HL-60 (cell line): ENCODE data around the gene CFAP97D2.
A peak's percentile ranks its signal among the peaks of the same experiment; 100 is the strongest.

Experiments
- DNase-seq, 2 experiments: peaks; one replicate each; pipeline ENCODE4 v3.0.0-alpha.2; 2010 to 2020; ENCODE audit warnings: low read depth in 1 of 2, low spot score in 1 of 2
- H3K27ac ChIP-seq: fragments of 250-450 bp; sonication (Bioruptor Pico); replicated peaks from 2 replicates; pipeline ENCODE4 v1.5.1; 2020; ENCODE audit warnings: mild to moderate bottlenecking, moderate library complexity
- H3K27me3 ChIP-seq: fragments of 250-450 bp; sonication (Bioruptor Pico); 2 replicates; pipeline ENCODE4 v1.5.1; 2021; ENCODE audit warnings: mild to moderate bottlenecking, moderate library complexity; ENCODE audit not compliant: insufficient read depth, poor library complexity, severe bottlenecking
- H3K4me3 ChIP-seq: replicated peaks from 2 replicates; pipeline ENCODE4 v1.5.1; 2011; ENCODE audit warnings: mild to moderate bottlenecking, control low read depth, low read length; ENCODE audit not compliant: insufficient read depth
- CTCF ChIP-seq: IDR thresholded peaks from one replicate; pipeline ENCODE4 v1.5.1; 2011; ENCODE audit warnings: low read length, control low read depth, inconsistent platforms; ENCODE audit not compliant: insufficient read depth
- GABPA ChIP-seq: IDR thresholded peaks from 2 replicates; pipeline ENCODE4 v1.6.1; 2012; ENCODE audit warnings: low read depth
- POLR2AphosphoS5 ChIP-seq: IDR thresholded peaks from 2 replicates; pipeline ENCODE4 v1.6.1; 2012; ENCODE audit warnings: low read depth
- REST ChIP-seq: IDR thresholded peaks from 2 replicates; pipeline ENCODE4 v1.6.1; 2012; ENCODE audit warnings: low read depth; ENCODE audit not compliant: insufficient replicate concordance
- SPI1 ChIP-seq: IDR thresholded peaks from 2 replicates; pipeline ENCODE4 v1.6.1; 2012; ENCODE audit warnings: low read depth, mild to moderate bottlenecking, borderline replicate concordance

The CFAP97D2 gene

DNA sequence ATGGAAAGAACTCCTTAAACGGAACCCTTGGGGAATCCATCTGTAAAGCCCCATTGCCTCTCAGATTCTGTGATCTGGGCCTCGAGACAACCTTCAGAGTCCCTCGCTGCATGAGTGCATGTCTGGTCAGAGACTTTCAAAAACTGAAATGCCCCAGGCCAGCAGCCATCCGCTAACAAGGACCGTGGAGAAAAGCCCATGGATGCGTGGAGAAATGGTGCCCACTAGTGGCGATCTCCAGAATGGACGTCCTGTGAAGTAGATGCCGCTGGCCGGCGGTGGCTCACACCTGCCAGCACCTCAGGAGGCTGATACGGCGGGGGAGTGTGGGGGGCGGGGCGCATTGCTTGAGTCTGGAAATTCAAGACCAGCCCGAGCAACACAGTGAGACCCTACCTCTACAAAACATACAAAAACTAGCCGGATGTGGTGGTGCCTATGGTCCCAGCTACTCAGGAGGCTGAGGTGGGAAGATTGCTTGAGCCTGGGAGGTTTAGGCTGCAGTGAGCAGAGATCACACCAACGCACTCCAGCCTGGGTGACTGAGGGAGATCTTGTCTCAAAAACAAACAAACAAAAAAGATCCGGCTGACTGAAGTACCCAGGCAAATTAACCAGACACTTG is 47.8 kb downstream of the CFAP97D2 start:
- Histone ChIP-seq H3K27me3 (no peaks in the 10 kb centered on the region), H3K27ac (no peak overlapping the region), H3K4me3 (no peak overlapping the region)
- TF ChIP-seq SPI1 (no peak), CTCF (peak; percentile 89)
- peak; percentile 64 to 87 for DNase-seq

- H3K27ac ChIP-seq: no peak overlapping the region
- no peak overlapping the region for H3K4me3 ChIP-seq
- no peaks in the 10 kb centered on the region for H3K27me3 ChIP-seq
- TF ChIP-seq POLR2AphosphoS5 (no peak), CTCF (no peak), SPI1 (no peak), REST (no peak), GABPA (no peak)
- no peak for DNase-seq
These were observed 48.5 kb downstream of the CFAP97D2 start for GRCh38 chr13:114227528-114227927.

GRCh38 chr13:114228176-114228575 is 49.1 kb downstream of the CFAP97D2 start:
- Histone ChIP-seq H3K4me3 (no peak overlapping the region), H3K27me3 (no peaks in the 10 kb centered on the region), H3K27ac (no peak overlapping the region)
- no peak for TF ChIP-seq SPI1
- no peak for TF ChIP-seq GABPA
- no peak for TF ChIP-seq POLR2AphosphoS5
- TF ChIP-seq REST: no peak
- no peak for DNase-seq

DNA sequence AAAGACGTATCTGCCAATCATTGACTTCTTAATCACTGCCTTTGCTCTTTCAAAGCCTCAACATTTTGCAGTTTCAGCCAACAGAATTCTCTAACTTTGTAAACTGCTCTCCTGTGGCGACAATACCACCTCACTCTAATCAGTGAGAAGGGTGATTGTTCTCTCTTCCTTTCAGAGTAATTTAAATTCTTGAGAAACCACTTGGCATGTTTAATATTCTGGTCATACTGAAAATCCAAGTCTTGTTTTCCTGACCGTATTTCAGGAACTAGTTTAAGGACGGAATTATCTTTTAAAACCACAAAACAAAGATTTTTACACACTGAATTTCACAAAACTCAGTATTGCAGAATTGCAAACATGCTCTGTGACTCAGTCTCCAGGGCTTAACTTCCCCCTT is 50.4 kb downstream of the CFAP97D2 start:
- no peak overlapping the region for H3K4me3 ChIP-seq
- TF ChIP-seq SPI1 (no peak), GABPA (no peak), CTCF (no peak), POLR2AphosphoS5 (no peak), REST (no peak)
- no peak for DNase-seq
- H3K27me3 ChIP-seq: no peaks in the 10 kb centered on the region
- no peak overlapping the region for H3K27ac ChIP-seq
